Right renal cortex interstitium (tissue), 3 donors: ENCODE measurements around the gene FASLG. TPM values are rescaled to one million over a fixed set of nuclear protein-coding genes. Genes with fewer than 3 reads are reported as not detected.
"Not testable (repeated sequence)": the region's sequence is repeated elsewhere in the genome, so short reads cannot be mapped to it uniquely, and the experiment has no call there.

Source experiments
- DNase-seq, 3 donors: peaks; one replicate each; pipeline ENCODE4 v3.0.0-alpha.2; 2013; ENCODE audit warnings: low read depth in 3 of 3, low spot score in 2 of 3
- polyA plus RNA-seq, 3 donors: library from polyadenylated mRNA; unstranded; fragments of 120-200 nt; gene quantifications; one replicate each; pipeline ENCODE4 v1.2.1, GENCODE V29; 2013; ENCODE audit not compliant: insufficient read length in 3 of 3

FASLG gene
- polyA plus RNA-seq, 3 donors, result 0.07 to 0.18 TPM; not detected in 1

- no peak for DNase-seq
Observed at GRCh38 chr1:172679000-172679772, 20.3 kb downstream of the FASLG start.

- no peak for DNase-seq
Observed at GRCh38 chr1:172680244-172680643, 21.3 kb downstream of the FASLG start.

GRCh38 chr1:172680733-172681275 is 21.9 kb downstream of the FASLG start:
- DNase-seq, result no peak

GRCh38 chr1:172682812-172683211 is 23.9 kb downstream of the FASLG start:
- DNase-seq, result no peak

GRCh38 chr1:172686143-172686542 is 27.2 kb downstream of the FASLG start:
- DNase-seq, result no peak

- not testable (repeated sequence) for DNase-seq
Observed at GRCh38 chr1:172688428-172689085, 29.7 kb downstream of the FASLG start.

GRCh38 chr1:172690925-172691324 is 32.0 kb downstream of the FASLG start:
- not testable (repeated sequence) for DNase-seq

GRCh38 chr1:172697534-172698002 is 38.7 kb downstream of the FASLG start:
- no peak for DNase-seq

- DNase-seq, result no peak
Observed at GRCh38 chr1:172698224-172698623, 39.3 kb downstream of the FASLG start.

- no peak for DNase-seq
Observed at GRCh38 chr1:172699111-172699510, 40.2 kb downstream of the FASLG start.

GRCh38 chr1:172699695-172700227 is 40.9 kb downstream of the FASLG start:
- no peak for DNase-seq

GRCh38 chr1:172700556-172700955 is 41.7 kb downstream of the FASLG start:
- no peak for DNase-seq

GRCh38 chr1:172704001-172704400 is 45.1 kb downstream of the FASLG start:
- DNase-seq, result no peak

- DNase-seq, result no peak
Observed at GRCh38 chr1:172704420-172705210, 45.7 kb downstream of the FASLG start.

GRCh38 chr1:172708452-172708851 is 49.5 kb downstream of the FASLG start:
- DNase-seq, result no peak

- DNase-seq, result no peak
Observed at GRCh38 chr1:172711558-172711957, 52.7 kb downstream of the FASLG start.

GRCh38 chr1:172713466-172713865 is 54.6 kb downstream of the FASLG start:
- DNase-seq, result no peak
